ENCODE measurements around the gene NAP1L4. TPM values are rescaled to one million over a fixed set of nuclear protein-coding genes. Genes with fewer than 3 reads are reported as not detected.
"Not testable (repeated sequence)": the region's sequence is repeated elsewhere in the genome, so short reads cannot be mapped to it uniquely, and the experiment has no call there.

The NAP1L4 gene
- polyA plus RNA-seq, 5 donors = 144 to 206 (median 190) TPM

- DNase-seq = no peak
Measured at GRCh38 chr11:2940147-2940920, 51.8 kb downstream of the NAP1L4 start.

GRCh38 chr11:2938458-2939418 is 53.4 kb downstream of the NAP1L4 start:
- DNase-seq = not testable (repeated sequence)

GRCh38 chr11:2937641-2938457 is 54.3 kb downstream of the NAP1L4 start:
- DNase-seq = not testable (repeated sequence)

- no peak for DNase-seq
Measured at GRCh38 chr11:2934611-2935239, 57.4 kb downstream of the NAP1L4 start.

- DNase-seq = no peak
Measured at GRCh38 chr11:2934021-2934550, 58.0 kb downstream of the NAP1L4 start.

- DNase-seq = no peak
Measured at GRCh38 chr11:2933375-2934020, 58.6 kb downstream of the NAP1L4 start.

- no peak for DNase-seq
Measured at GRCh38 chr11:2932850-2933251, 59.3 kb downstream of the NAP1L4 start.

GRCh38 chr11:2931771-2932738 is 60.1 kb downstream of the NAP1L4 start:
- DNase-seq = no peak

- DNase-seq = no peak
Measured at GRCh38 chr11:2931420-2931746, 60.7 kb downstream of the NAP1L4 start.

GRCh38 chr11:2930704-2931419 is 61.3 kb downstream of the NAP1L4 start:
- no peak for DNase-seq

- no peak for DNase-seq
Measured at GRCh38 chr11:2929950-2930703, 62.0 kb downstream of the NAP1L4 start.

GRCh38 chr11:2929531-2929949 is 62.6 kb downstream of the NAP1L4 start:
- no peak for DNase-seq

- peak in 1 of 2 donors; percentile 47 for DNase-seq
Measured at GRCh38 chr11:2928605-2929530, 63.3 kb downstream of the NAP1L4 start, which contains the start of gene PHLDA2. TSS of gene PHLDA2 (minus strand) at chr11:2929420. CDS start at chr11:2929364, 56 bp downstream.

GRCh38 chr11:2927851-2928604 is 64.1 kb downstream of the NAP1L4 start:
- no peak for DNase-seq

- no peak for DNase-seq
Measured at GRCh38 chr11:2927121-2927800, 64.9 kb downstream of the NAP1L4 start.

Measured in right lung (tissue), 5 donors.